ENCODE measurements around the gene SLC12A9. TPM values are rescaled to one million over a fixed set of nuclear protein-coding genes. Genes with fewer than 3 reads are reported as not detected.

SLC12A9 gene
- total RNA-seq, 2 experiments from 2014 or later, result 13.6 to 15.6 TPM

- ATAC-seq (no peak), DNase-seq (no peak)
- Mint-ChIP-seq H3K4me3 (no peak overlapping the region), H3K4me1 (peaks cover 52% of the 10 kb centered on the region), H3K27ac (peak overlapping the region; percentile 34), H3K36me3 (ENCODE audit: low read depth) (peaks cover 77% of the 10 kb centered on the region), H3K27me3 (no peaks in the 10 kb centered on the region), H3K9me3 (ENCODE audit: low read depth) (no peaks in the 10 kb centered on the region)
- ChIA-PET POLR2A (interaction anchor here (2.1 kb wide), 1 partner anchor 9 kb away, joined by 9 read pairs; no protein-coding TSS in a partner anchor), CTCF (interaction anchor here (1.0 to 1.4 kb wide), 2 partner anchors 9 to 173 kb away, joined by 3 to 4 read pairs; no protein-coding TSS in a partner anchor)
- intact Hi-C loops (cut with DNase I, micrococcal nuclease), result loop anchor here (5.0 to 10.0 kb wide), 2 partner anchors 266 to 794 kb away; partner anchors contain the start of genes COPS6 (in 1 of the 2), MOSPD3 (in 1 of the 2) and ZNF3 (in 1 of the 2)
Observed at GRCh38 chr7:100878685-100879084, 26.2 kb downstream of the SLC12A9 start.

GRCh38 chr7:100879685-100880261 lies 27.3 kb downstream of the SLC12A9 start:
- Mint-ChIP-seq H3K9me3 (ENCODE audit: low read depth) (no peaks in the 10 kb centered on the region), H3K4me3 (no peak overlapping the region), H3K4me1 (peaks cover 47% of the 10 kb centered on the region), H3K36me3 (ENCODE audit: low read depth) (peaks cover 77% of the 10 kb centered on the region), H3K27me3 (no peaks in the 10 kb centered on the region), H3K27ac (peak overlapping the region; percentile 35)
- ChIA-PET CTCF (interaction anchor here (0.5 kb wide), 1 partner anchor 9 kb away, joined by 4 read pairs; no protein-coding TSS in a partner anchor), POLR2A (interaction anchor here (2.1 kb wide), 1 partner anchor 8 kb away, joined by 9 read pairs; no protein-coding TSS in a partner anchor)
- ATAC-seq (no peak), DNase-seq (no peak)
- intact Hi-C loops (cut with DNase I, micrococcal nuclease), result loop anchor here (5.0 to 10.0 kb wide), 2 partner anchors 267 to 795 kb away; partner anchors contain the start of genes COPS6 (in 1 of the 2), MOSPD3 (in 1 of the 2) and ZNF3 (in 1 of the 2)

- POLR2A ChIA-PET, result no interaction called here
- Mint-ChIP-seq H3K27ac (no peak overlapping the region), H3K4me1 (peaks cover 46% of the 10 kb centered on the region), H3K36me3 (ENCODE audit: low read depth) (peaks cover 77% of the 10 kb centered on the region), H3K4me3 (no peak overlapping the region), H3K9me3 (ENCODE audit: low read depth) (no peaks in the 10 kb centered on the region), H3K27me3 (no peaks in the 10 kb centered on the region)
- CTCF ChIA-PET, result no interaction called here
- no peak for ATAC-seq
- intact Hi-C loops (cut with DNase I, micrococcal nuclease), result no loop called here
- DNase-seq, result no peak
Observed at GRCh38 chr7:100880645-100881044, 28.1 kb downstream of the SLC12A9 start.

GRCh38 chr7:100881136-100881535 lies 28.6 kb downstream of the SLC12A9 start:
- Mint-ChIP-seq H3K27ac (peak overlapping the region; percentile 27), H3K27me3 (no peaks in the 10 kb centered on the region), H3K36me3 (ENCODE audit: low read depth) (peaks cover 79% of the 10 kb centered on the region), H3K9me3 (ENCODE audit: low read depth) (no peaks in the 10 kb centered on the region), H3K4me1 (peaks cover 44% of the 10 kb centered on the region), H3K4me3 (no peak overlapping the region)
- DNase-seq (no peak), ATAC-seq (no peak)
- intact Hi-C loops (cut with DNase I, micrococcal nuclease), result no loop called here
- CTCF ChIA-PET, result no interaction called here
- POLR2A ChIA-PET, result no interaction called here

- H3K27me3 Mint-ChIP-seq, result no peaks in the 10 kb centered on the region
- ChIA-PET CTCF (no interaction called here), POLR2A (no interaction called here)
- peaks cover 45% of the 10 kb centered on the region for H3K4me1 Mint-ChIP-seq
- ATAC-seq (no peak), DNase-seq (no peak)
- H3K9me3 Mint-ChIP-seq (ENCODE audit: low read depth), result no peaks in the 10 kb centered on the region
- H3K4me3 Mint-ChIP-seq, result no peak overlapping the region
- peaks cover 81% of the 10 kb centered on the region for H3K36me3 Mint-ChIP-seq (ENCODE audit: low read depth)
- no peak overlapping the region for H3K27ac Mint-ChIP-seq
- intact Hi-C loops (cut with DNase I, micrococcal nuclease), result no loop called here
Observed at GRCh38 chr7:100882201-100882600, 29.7 kb downstream of the SLC12A9 start.

GRCh38 chr7:100882785-100883526 lies 30.4 kb downstream of the SLC12A9 start:
- ChIA-PET CTCF (no interaction called here), POLR2A (no interaction called here)
- H3K4me1 Mint-ChIP-seq, result peaks cover 47% of the 10 kb centered on the region
- peak overlapping the region; percentile 26 for H3K27ac Mint-ChIP-seq
- no peak overlapping the region for H3K4me3 Mint-ChIP-seq
- H3K27me3 Mint-ChIP-seq, result no peaks in the 10 kb centered on the region
- H3K36me3 Mint-ChIP-seq (ENCODE audit: low read depth), result peaks cover 83% of the 10 kb centered on the region
- ATAC-seq, result no peak
- no peak for DNase-seq
- intact Hi-C loops (cut with DNase I, micrococcal nuclease), result no loop called here
- no peaks in the 10 kb centered on the region for H3K9me3 Mint-ChIP-seq (ENCODE audit: low read depth)

- ChIA-PET CTCF (interaction anchor here (0.7 kb wide), 1 partner anchor 855 kb away, joined by 3 read pairs; no protein-coding TSS in a partner anchor), POLR2A (interaction anchor here (5.6 kb wide), 1 partner anchor 9 kb away, joined by 73 read pairs; the partner anchor contains the start of gene SRRT)
- peak overlapping the region; percentile 8 for H3K4me3 Mint-ChIP-seq
- no peak for ATAC-seq
- DNase-seq, result peak; percentile 40
- intact Hi-C loops (cut with DNase I, micrococcal nuclease), result loop anchor here in 1 of 2 experiments (5.0 kb wide), 2 partner anchors 267 to 282 kb away; partner anchors contain the start of genes AP1S1 and VGF
- H3K27ac Mint-ChIP-seq, result peak overlapping the region; percentile 15
- H3K9me3 Mint-ChIP-seq (ENCODE audit: low read depth), result no peaks in the 10 kb centered on the region
- peaks cover 37% of the 10 kb centered on the region for H3K4me1 Mint-ChIP-seq
- H3K36me3 Mint-ChIP-seq (ENCODE audit: low read depth), result peaks cover 75% of the 10 kb centered on the region
- no peaks in the 10 kb centered on the region for H3K27me3 Mint-ChIP-seq
Observed at GRCh38 chr7:100884736-100885439, 32.4 kb downstream of the SLC12A9 start.

GRCh38 chr7:100885440-100886141 lies 33.1 kb downstream of the SLC12A9 start:
- ATAC-seq (no peak), DNase-seq (peak; percentile 13)
- peaks cover 71% of the 10 kb centered on the region for H3K36me3 Mint-ChIP-seq (ENCODE audit: low read depth)
- CTCF ChIA-PET, result interaction anchor here (0.6 to 3.5 kb wide), 2 partner anchors 10 to 1412 kb away, joined by 3 to 24 read pairs; partner anchors contain the start of gene SRRT
- intact Hi-C loops (cut with DNase I, micrococcal nuclease), result loop anchor here in 1 of 2 experiments (5.0 kb wide), 2 partner anchors 267 to 282 kb away; partner anchors contain the start of genes AP1S1 and VGF
- no peak overlapping the region for H3K4me3 Mint-ChIP-seq
- no peaks in the 10 kb centered on the region for H3K9me3 Mint-ChIP-seq (ENCODE audit: low read depth)
- POLR2A ChIA-PET, result interaction anchor here (5.6 kb wide), 1 partner anchor 10 kb away, joined by 73 read pairs; the partner anchor contains the start of gene SRRT
- H3K4me1 Mint-ChIP-seq, result peaks cover 39% of the 10 kb centered on the region
- H3K27ac Mint-ChIP-seq, result no peak overlapping the region
- no peaks in the 10 kb centered on the region for H3K27me3 Mint-ChIP-seq

GRCh38 chr7:100886142-100886935 lies 33.8 kb downstream of the SLC12A9 start:
- Mint-ChIP-seq H3K4me1 (peaks cover 40% of the 10 kb centered on the region), H3K4me3 (no peak overlapping the region), H3K27ac (peak overlapping the region; percentile 53), H3K27me3 (peaks cover 2% of the 10 kb centered on the region), H3K36me3 (ENCODE audit: low read depth) (peaks cover 65% of the 10 kb centered on the region), H3K9me3 (ENCODE audit: low read depth) (no peaks in the 10 kb centered on the region)
- intact Hi-C loops (cut with DNase I, micrococcal nuclease), result loop anchor here in 1 of 2 experiments (5.0 kb wide), 2 partner anchors 266 to 281 kb away; partner anchors contain the start of genes AP1S1 and VGF
- CTCF ChIA-PET, result interaction anchor here (0.6 to 3.5 kb wide), 3 partner anchors 9 to 1412 kb away, joined by 3 to 24 read pairs (median 3); partner anchors contain the start of gene SRRT
- DNase-seq, result no peak
- POLR2A ChIA-PET, result interaction anchor here (5.6 kb wide), 1 partner anchor 11 kb away, joined by 73 read pairs; the partner anchor contains the start of gene SRRT
- no peak for ATAC-seq
